Measurements from ENCODE around the gene DDAH2.
A peak's percentile ranks its signal among the peaks of the same experiment; 100 is the strongest.

- TF ChIP-seq CTCF (IDR thresholded peaks at IDR 0.05) (peak in 1 of 6 experiments; percentile 17), POLR2A (IDR thresholded peaks at IDR 0.05) (no peak)
Observed at GRCh38 chr6:31689249-31690110, 39.6 kb downstream of the DDAH2 start.
